Sigmoid colon (tissue), 4 donors: Measurements from ENCODE around the gene DCP1A.

Experiments used
- POLR2AphosphoS5 ChIP-seq, 4 donors: sonication (generic); formaldehyde crosslinking; IDR thresholded peaks; one replicate each; pipeline ENCODE4 v1.6.1; 2017; ENCODE audit warnings: antibody characterized with exemption in 4 of 4
- TF ChIP-seq, protein P1 (sequence below), 4 experiments: fragments of 450-650 bp in 3 of 4; fragments of 200-600 bp in 1 of 4; IDR thresholded peaks; one replicate each; pipeline ENCODE4 v1.5.1; 2016 to 2019; ENCODE audit warnings: antibody characterized with exemption in 4 of 4, mild to moderate bottlenecking in 3 of 4, moderate library complexity in 2 of 4

DNA sequence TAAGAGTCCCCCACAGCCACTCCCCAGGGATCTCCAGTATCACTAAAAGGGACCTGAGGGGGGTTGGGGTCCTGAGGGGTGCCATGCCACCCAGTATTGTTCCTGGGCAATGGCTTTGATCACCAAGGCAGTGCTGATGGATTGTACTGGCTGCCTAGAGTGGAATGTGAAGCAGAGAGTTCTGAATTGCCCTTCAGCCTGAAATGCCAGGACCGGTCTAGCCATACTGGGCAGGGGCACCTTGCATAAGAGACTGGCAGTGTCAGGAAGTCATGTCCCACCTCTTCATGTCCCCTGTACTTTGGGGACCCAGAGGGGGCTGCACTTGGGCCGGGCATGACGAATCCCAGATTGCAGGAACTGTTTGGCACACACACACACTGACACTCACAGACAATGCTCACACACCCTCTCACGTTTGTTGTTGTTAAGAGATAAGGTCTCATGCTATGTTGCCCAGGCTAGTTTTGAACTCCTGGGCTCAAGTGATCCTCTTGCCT, 87.0 kb downstream of the DCP1A start:
- TF ChIP-seq, protein P1, sequence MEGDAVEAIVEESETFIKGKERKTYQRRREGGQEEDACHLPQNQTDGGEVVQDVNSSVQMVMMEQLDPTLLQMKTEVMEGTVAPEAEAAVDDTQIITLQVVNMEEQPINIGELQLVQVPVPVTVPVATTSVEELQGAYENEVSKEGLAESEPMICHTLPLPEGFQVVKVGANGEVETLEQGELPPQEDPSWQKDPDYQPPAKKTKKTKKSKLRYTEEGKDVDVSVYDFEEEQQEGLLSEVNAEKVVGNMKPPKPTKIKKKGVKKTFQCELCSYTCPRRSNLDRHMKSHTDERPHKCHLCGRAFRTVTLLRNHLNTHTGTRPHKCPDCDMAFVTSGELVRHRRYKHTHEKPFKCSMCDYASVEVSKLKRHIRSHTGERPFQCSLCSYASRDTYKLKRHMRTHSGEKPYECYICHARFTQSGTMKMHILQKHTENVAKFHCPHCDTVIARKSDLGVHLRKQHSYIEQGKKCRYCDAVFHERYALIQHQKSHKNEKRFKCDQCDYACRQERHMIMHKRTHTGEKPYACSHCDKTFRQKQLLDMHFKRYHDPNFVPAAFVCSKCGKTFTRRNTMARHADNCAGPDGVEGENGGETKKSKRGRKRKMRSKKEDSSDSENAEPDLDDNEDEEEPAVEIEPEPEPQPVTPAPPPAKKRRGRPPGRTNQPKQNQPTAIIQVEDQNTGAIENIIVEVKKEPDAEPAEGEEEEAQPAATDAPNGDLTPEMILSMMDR (IDR thresholded peaks at IDR 0.05), result no peak
- TF ChIP-seq POLR2AphosphoS5 (IDR thresholded peaks at IDR 0.05), result no peak
